HTERT RPE-1 (cell line): ENCODE data around the gene PARS2.

Source experiments
- in situ Hi-C: fragments of 300-500 bp; cut with MboI; formaldehyde crosslinking; loops from 4 replicates; pipeline ENCODE4 v1.14.3; 2020; ENCODE audit warnings: low sequenced_read_pairs

PARS2 gene

GRCh38 chr1:54764133-54764921 is at the start of gene PARS2:
TSS of gene PARS2 (minus strand) at chr1:54764523. CDS start at chr1:54759161, 5,362 bp downstream.
- in situ Hi-C loops, result no loop called here

GRCh38 chr1:54814126-54814498 is 49.8 kb upstream of the PARS2 start:
- in situ Hi-C loops, result no loop called here

- in situ Hi-C loops, result no loop called here
These were observed 49.3 kb upstream of the PARS2 start for GRCh38 chr1:54813485-54814125.

- in situ Hi-C loops, result no loop called here
These were observed 48.6 kb upstream of the PARS2 start for GRCh38 chr1:54812801-54813484.

- in situ Hi-C loops, result no loop called here
These were observed 47.7 kb upstream of the PARS2 start for GRCh38 chr1:54811739-54812655.

- in situ Hi-C loops, result no loop called here
These were observed 46.7 kb upstream of the PARS2 start for GRCh38 chr1:54811066-54811465.

- in situ Hi-C loops, result no loop called here
These were observed 46.0 kb upstream of the PARS2 start for GRCh38 chr1:54810153-54810942.

GRCh38 chr1:54809496-54810074 is 45.3 kb upstream of the PARS2 start:
- in situ Hi-C loops, result no loop called here

- in situ Hi-C loops, result no loop called here
These were observed 44.3 kb upstream of the PARS2 start for GRCh38 chr1:54808443-54809207.

- in situ Hi-C loops, result no loop called here
These were observed 43.4 kb upstream of the PARS2 start for GRCh38 chr1:54807756-54808155.

GRCh38 chr1:54806931-54807611 is 42.7 kb upstream of the PARS2 start:
- in situ Hi-C loops, result no loop called here

GRCh38 chr1:54805981-54806381 is 41.7 kb upstream of the PARS2 start:
- in situ Hi-C loops, result no loop called here

- in situ Hi-C loops, result no loop called here
These were observed 41.1 kb upstream of the PARS2 start for GRCh38 chr1:54805466-54805865.

GRCh38 chr1:54804471-54805132 is 40.3 kb upstream of the PARS2 start:
- in situ Hi-C loops, result no loop called here

GRCh38 chr1:54803761-54804470 is 39.6 kb upstream of the PARS2 start:
- in situ Hi-C loops, result no loop called here

GRCh38 chr1:54800899-54801759 is 36.8 kb upstream of the PARS2 start, which contains the start of gene TTC22:
TSS of gene TTC22 (minus strand) at chr1:54801323. CDS start at chr1:54801163, 160 bp downstream.
- in situ Hi-C loops, result no loop called here
